Left forelimb (tissue), 1 donor: ENCODE measurements around the gene GPRIN3.

Experiments used
- DNase-seq: peaks from one replicate; pipeline ENCODE4 v3.0.0-alpha.2; 2018; ENCODE audit warnings: low spot score

GPRIN3 gene

DNA sequence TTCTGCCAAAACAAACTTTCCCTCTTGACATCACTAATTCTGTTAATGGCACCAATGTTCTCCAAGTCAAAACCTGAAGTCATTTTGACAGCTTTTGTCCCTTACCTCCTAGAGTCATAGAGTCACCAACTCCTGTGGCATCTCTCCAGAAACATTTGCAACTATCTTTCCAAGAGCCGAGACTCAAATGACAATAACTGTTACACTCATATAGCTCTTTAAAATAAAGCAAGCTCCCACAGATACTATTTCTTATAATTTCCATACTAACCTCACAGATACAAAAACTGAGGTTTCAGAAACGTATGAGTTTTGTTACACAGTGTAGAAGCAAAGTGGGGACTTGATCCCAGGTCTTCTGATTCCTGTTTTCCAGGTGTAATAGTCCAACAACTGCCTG is 18.3 kb downstream of the GPRIN3 start:
- no peak for DNase-seq

DNA sequence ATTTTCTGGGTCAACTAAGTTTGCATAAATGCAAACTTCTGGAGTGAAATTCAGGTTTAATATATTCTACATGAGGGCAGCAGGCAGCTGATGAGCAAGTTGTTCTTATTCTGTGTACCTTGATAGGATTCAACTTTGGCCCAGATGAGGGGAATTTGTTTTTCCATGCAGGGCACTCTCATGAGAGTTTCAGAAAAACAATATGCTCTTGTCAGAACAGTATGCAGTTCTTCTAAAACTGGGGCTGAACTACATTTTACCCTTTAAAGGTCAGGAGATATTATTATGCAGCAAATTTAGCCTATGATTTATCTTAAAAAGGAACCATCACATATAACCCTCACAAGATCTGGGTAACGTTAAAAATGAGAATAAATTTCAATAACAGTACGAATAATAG is 19.2 kb downstream of the GPRIN3 start:
- no peak for DNase-seq

- no peak for DNase-seq
Observed at GRCh38 chr4:89287945-89288344, 19.7 kb downstream of the GPRIN3 start.

DNA sequence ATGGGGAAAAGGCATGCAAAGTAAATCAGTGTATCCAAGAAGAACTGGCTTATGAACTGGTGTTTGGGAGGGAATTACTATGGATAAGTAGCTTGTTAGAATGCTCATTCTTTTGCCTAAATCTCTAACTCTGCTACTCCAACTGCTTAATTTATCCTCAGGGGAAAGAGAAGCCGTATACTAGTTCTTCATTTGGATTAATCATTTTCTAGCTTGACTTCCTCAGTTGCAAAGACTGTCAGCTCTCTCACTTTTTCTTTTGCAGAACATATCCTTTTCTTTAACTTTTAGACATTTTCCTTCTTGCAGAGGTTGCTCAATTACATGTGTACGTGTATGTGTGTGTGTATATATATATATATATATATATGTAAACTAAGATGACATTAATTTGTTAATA is 21.9 kb downstream of the GPRIN3 start:
- no peak for DNase-seq

DNA sequence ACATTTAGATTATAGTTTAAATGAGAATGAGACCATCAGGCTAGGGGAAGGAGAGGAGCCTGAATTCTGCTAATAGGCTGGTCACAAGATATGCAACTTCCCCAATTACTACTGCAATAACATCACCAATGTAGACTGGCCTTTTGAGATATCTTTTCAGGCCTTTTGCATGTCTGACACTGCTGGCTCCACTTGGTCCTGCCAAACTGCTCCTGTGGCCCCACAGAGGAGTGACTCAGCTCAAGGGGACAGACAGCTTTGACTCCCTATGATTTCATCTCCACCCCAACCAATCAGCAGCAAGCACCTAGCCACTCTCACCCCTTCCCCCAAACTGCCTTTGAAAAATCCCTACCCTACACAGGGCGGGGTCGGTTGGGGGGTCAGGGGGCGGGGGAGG is 22.8 kb downstream of the GPRIN3 start:
- no peak for DNase-seq

DNA sequence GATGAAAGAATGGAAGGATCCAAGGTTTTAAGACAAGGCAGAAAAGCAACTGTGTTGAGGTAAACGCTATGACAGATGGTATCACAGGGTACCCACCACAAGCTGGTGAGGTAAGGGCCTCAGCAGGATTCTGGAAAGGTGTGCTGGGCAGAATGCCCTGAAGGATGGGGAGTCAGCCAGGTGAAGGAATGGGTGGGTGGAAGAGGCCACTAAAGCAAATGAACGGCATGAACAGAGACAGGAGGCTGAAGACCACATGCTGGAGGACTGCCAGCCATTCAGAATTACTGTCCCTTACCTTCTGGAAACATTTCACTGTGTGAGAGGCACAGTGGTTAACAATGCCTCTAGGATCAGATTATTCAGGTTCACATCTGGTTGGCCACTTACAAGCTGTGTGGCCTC is 23.6 kb downstream of the GPRIN3 start:
- no peak for DNase-seq

GRCh38 chr4:89283226-89284009 is 24.2 kb downstream of the GPRIN3 start:
- no peak for DNase-seq

DNA sequence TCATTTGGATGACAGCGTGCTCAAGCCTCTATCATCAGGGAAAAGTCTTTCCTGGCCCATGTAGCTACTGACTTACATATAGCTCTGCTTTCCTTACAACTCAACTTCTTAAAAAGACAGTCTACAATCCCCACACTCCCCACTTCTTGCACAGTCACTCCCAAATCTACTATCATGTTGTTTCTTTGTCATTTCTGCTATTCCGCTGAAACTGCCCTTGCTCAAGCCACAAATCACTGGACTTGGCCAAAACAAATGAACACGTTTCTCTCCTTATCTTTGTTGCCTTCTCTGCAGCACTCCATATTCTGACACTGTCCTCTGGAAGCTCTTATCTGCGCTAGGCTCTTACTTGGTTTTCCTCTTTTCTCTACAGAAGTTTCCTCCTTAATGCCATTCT is 28.2 kb downstream of the GPRIN3 start:
- DNase-seq, result no peak

GRCh38 chr4:89277412-89277811 is 30.2 kb downstream of the GPRIN3 start:
- DNase-seq, result no peak

DNA sequence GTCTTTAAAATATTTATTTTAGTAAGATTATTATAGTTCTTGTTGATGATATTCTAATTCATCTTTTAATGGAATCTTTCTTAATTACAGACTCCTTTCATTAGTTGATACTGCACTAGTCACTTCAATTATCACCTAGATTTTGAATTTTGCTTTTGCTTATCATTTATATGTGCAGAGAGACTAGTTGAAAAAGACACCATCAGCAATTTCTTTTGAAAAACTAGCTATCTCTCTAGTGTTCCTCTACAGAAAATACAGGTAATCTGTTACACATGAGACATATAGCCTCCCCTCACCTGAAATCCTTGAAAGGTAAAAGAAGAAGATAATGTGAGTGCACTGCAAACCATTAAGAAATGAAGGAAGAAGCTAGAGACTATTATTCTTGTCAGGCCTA is 31.3 kb downstream of the GPRIN3 start:
- no peak for DNase-seq

DNA sequence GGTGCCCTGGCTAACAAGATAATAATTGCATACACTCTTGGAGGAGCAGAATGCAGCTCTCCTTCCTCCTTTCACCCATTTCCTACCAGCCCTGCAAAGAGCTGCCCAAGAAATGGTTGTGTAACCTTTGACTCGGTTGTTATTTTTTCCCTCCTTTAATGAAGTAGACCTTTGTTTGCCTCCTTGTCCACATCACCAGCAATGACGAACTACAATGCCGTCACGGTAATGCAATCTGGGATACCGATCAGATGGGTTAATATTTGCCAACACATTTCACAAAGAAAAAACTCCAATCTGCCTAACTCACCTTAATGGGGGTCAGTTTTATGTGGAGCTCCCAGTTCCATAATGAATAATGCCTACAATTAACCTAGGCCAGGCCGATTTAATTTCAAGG is 32.0 kb downstream of the GPRIN3 start:
- DNase-seq, result no peak

GRCh38 chr4:89273741-89274141 is 33.9 kb downstream of the GPRIN3 start:
- DNase-seq, result no peak

- DNase-seq, result no peak
Observed at GRCh38 chr4:89270792-89271191, 36.8 kb downstream of the GPRIN3 start.

DNA sequence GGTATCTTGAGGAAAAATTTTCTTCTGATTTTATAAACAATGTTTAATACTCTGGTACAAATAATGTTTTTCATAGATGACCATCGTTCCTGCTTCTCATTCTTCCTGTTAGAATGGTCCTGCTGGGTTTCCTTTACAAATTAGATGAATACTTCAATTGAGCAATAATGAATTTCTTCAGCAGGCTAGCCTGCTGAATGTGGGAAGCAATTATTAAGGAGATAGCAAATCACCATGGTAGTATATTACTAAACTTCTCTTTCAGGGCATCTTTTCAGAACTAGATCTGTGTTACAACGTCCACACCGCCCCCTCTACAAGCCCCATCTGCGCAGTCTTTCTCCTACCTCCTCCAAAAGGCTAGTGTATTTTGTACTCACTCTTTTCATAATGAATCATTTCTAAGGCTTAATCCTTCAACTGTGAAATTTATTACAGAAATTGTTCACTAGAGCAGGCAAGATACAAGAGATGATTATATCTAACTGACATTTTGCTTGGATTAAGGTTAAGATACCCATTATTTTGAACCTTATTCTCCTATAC is 38.4 kb downstream of the GPRIN3 start:
- DNase-seq, result no peak

DNA sequence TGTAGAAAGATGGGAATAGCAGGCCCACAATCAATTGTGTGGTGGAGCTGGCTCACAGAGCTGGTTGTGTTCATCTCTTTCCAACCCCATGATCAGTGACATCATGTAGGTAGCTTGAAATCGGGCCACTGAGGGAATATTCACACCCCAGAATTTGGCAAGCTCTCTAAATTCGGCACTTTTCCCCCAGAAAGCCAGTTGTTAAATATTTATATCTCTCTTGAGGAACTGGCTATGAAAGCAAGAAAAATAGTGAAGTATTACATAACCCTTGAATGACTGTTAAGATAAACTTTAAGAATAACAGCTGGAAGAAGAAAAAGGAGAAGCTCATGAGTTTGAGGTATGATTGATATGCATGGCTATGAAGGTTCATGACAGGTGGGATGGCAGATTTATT is 38.9 kb downstream of the GPRIN3 start:
- no peak for DNase-seq

DNA sequence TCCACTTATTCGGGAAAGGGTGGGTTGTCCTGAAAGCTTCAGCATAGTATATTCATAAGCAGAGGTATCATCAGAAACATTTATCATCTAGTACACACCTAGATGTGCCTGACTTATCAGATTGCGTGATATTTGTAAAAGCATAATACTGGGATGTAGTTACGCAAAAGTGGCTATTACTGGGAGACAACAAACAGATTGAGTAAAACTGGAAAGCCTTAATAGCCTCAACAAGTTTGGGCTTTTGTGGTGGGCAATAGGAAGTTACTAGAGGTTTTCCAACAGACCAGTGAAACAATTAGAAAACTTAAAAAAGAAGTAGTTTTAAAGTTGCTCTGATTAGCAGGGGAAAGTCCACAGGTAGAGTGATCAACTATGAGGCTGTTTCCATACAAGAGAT is 39.8 kb downstream of the GPRIN3 start:
- DNase-seq, result no peak

- no peak for DNase-seq
Observed at GRCh38 chr4:89267392-89267791, 40.2 kb downstream of the GPRIN3 start.

- no peak for DNase-seq
Observed at GRCh38 chr4:89266128-89266527, 41.5 kb downstream of the GPRIN3 start.

- DNase-seq, result no peak
Observed at GRCh38 chr4:89263265-89263664, 44.3 kb downstream of the GPRIN3 start.

DNA sequence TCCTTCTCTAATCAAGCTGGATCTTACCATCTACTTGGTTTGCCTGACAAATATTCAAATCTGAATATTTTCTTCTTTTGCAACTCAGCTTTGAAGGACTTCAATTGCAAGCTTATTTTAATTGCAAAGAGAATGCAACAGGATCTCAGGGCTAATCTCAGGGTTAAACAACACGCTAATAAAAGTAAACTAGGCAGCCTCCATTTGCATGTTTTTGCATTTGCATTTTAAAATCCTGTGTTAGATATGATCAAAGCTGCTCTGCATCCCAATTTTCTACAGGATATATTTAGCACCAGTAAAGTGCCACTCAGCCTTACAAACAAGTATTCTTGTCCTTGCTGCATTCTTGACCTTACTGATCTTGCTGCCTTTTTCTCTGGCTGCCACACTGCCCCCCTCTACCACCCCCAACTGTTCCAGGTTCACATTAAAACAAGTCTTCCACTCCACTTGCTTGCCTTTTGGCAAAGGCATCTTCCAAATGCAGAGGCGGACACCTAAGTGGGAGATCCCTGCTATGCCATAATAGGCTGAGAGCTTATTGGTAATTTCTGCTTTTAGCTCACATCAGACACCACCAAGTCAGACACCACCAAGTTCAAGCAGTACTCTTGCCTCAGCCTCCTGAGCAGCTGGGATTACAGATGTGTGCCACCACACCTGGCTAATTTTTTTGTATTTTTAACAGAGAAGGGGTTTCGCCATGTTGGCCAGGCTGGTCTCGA is 48.1 kb downstream of the GPRIN3 start:
- no peak for DNase-seq

DNA sequence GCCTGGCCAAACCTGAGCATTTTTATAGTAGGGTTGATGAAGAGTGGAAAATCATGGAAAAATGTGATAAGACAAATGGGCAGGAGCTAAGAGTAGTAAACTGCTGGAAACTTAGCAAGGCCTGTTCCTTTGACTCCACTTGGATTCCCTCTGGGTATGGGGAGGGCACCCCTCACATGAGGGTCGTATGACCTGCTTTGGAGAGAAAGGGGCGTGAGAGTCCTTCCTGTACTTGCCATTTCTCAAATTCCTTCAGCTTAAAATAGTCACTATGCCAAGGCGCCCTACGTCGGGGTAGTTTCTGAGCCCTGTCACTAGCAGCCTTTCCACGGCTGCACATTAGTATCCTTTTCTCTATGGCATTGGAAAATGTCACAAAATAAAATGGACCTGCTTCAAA is 49.1 kb downstream of the GPRIN3 start:
- DNase-seq, result no peak

GRCh38 chr4:89257376-89257775 is 50.2 kb downstream of the GPRIN3 start:
- no peak for DNase-seq

DNA sequence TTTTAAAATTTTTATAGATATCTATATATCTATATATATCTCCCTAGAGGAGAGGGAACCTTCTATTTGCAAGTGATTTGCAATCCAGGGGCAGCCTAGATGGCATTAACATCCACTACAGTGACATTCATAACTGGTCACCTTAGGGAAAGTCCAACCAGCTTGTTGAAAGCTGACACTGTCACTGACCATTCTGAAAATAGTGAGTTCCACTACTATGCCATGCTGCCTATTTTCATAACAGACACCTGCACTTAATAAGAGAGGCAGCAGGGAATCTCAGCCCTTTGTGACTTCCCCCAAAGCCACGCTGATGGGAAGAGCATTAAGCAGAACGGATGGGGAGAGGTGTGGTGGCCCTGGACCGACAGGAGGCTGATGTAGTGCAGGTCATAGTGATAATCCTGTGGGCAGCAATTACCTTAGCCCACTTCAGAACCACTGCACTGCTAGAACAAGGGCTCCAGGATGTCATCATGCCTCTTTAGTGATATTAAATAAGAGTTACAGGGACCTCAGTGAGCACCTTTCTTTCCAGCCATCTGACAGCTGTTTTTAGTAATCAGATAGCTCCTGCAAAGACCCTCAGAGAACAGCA is 51.3 kb downstream of the GPRIN3 start:
- no peak for DNase-seq
